Putamen (tissue), 1 donor: ENCODE data around the gene AFF3.

Source experiments
- DNase-seq: peaks from one replicate; pipeline ENCODE4 v3.0.0-alpha.2; 2016; ENCODE audit warnings: low spot score

Gene AFF3

DNA sequence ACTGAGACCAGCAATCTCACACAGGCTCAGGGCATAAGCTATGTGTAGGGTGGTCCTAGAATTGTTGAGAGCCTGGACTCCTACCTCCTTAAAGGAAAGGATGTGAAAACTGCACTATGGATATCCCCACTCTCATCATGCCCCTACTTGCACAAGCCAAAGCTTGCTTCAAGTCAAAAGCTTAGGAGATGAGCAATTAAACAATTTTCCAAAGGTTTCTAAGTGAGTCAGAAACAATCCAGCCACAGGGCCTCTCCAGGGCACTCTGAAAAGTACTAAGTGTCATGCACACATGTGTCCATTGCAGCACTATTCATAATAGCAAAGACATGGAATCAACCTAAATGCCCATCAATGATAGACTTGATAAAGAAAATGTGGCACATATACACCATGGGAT, 215.4 kb downstream of the AFF3 start:
- DNase-seq: no peak

DNA sequence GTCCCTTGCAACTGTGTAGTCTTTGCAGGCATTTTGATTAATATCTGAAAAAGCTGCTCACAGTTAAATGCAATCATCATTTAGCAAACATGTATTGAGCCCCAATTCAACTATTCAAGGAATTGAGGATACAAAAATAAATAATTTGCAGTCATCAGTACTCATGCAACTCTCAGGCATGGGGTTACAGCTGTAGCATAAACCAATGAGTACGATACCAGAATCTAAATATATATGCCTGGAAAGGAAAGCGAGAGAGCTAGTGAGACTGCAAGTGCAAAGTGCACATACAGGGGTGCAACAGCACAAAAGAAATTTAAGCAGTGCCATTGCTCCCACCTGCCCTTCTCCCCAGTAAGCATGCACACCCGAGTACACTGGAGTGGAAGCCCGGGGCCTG, 216.4 kb downstream of the AFF3 start:
- no peak for DNase-seq

DNA sequence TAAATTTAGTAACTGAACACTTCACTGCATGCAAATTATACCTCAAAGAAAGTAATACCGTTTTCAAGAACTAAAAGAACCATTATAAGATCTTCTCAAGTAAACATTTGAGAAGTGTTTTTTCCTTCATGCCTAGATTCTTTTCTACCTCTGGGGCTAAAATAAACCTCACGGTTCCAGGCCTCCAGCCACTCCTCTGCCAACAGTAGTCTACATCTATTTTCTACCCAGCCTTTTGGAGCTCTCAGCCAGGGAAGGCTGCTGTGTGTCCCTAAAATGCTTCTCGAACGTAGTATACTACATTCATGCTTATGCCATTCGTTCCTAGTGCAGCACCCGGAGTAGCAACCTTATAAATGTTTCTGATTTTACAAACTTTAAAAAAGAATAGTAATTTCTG, 219.7 kb downstream of the AFF3 start:
- no peak for DNase-seq

DNA sequence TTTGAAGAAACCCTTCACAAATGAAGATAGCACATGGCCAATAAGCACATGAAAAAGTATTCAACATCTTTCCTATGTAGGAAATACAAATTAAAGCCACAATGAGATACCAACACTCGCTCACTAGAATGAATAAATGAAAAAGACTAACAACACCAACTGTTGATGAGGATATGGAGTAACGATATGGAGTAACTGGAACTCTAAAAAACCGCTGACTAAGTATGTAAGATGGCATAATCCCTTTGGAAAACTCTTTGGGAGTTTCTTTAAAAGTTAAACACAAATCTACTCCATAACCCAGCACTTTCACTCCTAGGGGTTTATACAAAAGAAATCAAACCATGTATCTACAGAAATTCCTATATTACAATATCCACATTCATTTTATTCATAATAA, 220.5 kb downstream of the AFF3 start:
- DNase-seq: no peak

DNA sequence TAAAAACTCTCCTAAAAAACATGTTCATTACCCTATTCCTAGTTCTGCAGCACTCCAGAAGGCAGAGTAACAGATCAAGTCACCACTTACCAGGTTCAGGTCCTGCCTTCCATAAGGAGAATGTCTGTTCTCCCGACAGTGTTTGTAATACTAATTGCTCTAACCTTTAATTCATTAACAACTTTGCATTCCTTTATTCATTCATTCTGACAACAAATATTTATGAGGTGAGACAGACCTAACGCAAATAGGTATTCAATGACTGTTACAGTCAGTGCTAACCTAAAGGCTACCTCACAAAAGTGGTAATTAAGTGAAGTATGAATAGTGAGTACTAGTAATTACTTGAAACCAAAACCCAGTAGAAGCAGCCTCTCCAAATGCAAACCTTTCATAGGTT, 224.0 kb downstream of the AFF3 start:
- DNase-seq: no peak

DNA sequence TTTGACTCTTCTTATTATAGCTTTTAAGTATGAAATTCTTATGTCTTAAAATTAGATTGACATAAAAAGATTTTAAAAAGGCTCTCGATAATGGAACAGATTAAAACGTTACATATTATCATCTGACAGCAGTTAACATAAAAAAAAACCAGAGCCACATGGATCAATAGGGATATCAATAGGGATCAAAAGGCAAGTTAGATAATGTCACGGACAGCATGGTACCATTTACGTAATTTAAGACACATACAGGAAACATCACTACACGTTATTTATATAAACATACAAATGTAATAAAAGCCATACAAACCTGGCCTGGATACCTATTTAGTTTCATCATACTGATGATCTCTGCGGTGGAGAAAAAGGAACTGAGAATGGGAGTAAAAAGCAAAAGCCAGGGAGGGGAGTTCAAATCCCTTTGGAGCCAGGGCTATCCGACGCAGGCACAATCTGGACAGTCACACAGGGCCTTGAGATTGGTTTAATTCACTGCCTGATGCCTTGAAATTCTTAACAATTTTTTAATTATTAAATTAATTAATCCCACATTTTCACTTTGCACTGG, 227.2 kb downstream of the AFF3 start:
- DNase-seq: no peak

DNA sequence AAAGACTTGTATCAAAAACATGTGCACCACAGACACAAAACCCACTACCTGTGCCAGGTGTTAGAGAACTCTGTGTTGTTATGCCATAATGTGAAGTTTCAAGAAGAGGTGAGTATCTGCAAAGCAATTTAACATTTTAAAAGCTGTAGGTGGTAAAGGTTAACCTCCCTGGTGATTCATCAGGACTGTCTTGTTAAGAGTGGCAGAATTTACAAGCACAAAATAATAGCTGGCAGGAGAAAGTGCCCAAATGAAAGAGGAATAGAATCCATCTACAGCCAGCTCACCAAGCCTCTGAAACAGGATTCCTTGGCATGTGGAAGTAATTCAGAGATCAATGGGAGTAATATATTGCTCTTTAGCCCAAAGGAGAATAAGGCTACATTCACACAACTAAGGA, 230.7 kb downstream of the AFF3 start:
- DNase-seq: no peak

DNA sequence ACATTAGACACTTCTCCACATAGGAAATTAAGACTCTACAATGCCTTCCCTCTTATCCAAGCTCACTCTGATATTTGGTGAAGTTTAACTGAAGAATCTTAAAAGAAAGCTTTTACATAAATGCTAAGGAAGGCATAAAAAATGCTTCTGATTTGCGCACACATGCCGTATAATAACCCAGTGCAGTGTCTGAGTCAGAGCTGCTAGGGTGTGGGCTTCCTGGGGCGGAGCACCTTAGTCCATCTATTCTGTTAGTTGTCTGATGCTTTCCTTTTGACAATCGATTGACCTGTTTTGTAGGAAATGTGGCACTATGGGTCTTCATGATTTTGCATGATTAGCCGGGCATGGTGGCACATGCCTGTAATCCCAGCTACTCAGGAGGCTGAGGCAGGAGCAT, 231.5 kb downstream of the AFF3 start:
- DNase-seq: no peak

DNA sequence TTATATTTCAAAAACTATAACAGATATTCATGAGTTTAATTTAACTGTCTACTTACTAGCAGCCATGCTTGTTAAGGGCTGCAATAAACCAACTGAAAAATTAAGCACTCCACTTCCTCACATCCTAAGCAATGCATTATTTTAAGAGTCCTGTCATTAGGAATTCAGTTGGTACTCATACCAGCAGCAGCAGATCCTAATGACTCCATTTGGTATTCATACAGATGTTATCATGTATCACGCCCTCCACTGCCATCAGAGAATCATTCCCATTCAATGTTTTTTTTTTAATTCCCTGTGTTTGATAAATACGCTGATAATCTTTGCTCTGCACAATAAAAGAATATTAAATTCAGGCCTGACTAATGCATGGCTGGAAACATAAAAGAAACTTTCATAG, 236.8 kb downstream of the AFF3 start:
- no peak for DNase-seq

DNA sequence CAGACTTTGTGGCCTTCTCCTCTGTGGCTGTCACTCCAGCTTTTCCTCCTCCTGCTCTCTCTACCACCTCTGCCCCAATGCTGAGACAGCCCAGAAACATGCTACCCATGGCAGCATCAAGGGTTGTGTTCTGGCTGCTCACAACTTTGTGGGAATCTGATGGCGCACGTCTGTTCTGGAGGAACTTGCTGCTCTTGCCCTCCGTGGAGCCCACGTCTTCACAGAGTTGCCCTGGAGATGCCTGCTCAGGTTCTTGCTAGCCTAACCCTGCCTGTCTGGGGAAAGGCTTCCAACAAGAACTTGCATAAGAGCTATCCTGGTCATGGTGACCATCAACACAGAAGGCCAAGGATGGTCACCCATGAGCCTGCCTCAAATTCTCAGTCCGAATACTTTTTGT, 237.4 kb downstream of the AFF3 start:
- no peak for DNase-seq

DNA sequence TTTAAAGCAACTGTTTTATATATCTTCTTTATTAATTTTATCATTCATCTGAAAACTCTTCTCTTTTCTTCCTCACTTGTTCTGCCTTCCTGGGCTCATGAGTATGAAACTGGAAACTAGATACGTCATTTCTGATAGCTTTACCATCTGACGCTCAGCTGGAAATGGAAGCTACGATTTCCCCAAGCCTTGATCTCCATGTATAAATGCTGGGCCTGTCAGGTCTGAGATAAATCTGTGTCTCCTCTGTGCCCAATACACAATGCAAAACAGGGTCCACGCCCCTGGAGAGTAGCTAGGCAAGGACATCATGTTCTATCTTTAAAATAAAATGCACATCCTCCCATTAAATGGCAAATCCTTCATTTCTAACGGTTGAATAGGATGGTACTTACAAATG, 238.4 kb downstream of the AFF3 start:
- DNase-seq: no peak

DNA sequence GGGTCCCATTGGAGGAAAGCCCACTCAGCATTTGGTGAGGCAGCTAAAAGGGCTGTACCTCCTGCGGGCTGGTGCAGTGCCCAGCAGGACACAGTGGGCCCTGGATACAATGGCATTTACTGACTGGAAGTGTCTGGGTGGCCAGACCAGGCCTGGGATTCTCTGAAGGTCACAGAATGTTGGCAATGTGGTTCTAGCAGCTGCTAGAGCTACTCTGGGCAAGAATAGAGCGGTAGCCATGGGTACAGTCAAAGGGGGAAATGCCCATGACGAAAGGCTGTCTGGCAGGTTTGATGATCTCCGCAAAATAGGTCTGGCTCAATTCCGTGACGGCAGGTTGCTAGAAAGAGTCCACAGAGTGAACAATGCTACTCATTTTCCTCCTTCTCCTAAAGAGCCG, 241.8 kb downstream of the AFF3 start:
- no peak for DNase-seq

DNA sequence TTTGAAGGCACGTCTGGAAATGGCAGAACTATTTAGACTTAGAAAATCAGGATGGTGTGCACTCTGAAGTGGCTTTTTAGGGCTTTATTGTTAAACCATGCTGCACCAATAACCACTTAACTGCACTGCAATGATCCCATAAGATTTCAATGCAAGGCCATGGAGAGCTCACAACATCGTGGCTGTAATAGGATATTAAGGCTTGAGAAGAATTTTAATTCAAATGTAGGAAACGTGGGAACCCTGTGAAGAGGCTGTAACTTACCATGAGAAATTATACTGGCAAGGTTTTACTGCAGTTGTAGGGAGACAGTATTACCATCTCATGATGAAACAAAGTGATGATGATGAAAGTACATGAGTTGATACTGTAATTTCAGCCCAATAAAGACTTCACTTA, 242.5 kb downstream of the AFF3 start:
- DNase-seq: no peak

DNA sequence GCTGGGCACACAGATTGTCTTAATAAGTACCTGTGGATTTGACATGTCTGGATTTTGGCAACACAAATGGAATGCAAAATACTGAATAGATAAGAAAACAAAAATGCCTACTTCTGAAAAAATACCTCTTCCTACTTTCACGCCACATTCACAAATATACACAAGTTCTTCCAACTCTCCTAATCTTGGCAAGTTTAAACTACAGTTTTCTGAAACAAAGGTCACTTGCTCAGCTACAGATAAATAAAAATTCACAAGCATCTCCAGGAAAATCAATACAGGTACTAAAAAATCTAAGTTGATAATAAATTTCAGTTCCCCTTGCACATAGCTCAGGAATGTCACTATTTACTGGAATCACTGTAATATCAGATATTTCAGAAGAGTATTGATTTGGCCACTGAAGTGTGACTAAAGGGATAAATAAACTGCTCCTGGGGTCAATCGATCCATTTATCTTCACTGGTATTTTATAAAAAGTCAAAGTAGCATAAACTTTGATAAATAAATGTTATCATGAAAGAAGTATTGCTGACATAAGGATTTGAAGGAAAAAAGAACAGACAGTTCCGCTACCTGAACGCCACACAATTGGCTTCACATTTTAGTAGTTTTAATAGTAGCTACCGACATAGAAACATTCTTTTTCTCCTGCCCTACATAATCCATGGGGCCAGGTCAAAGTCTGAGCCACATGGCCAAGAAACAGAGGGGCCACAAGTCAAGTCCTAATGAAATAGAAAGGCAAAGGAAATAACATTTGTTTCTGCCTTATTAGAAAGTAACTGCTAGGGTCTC, 243.1 kb downstream of the AFF3 start:
- DNase-seq: no peak

DNA sequence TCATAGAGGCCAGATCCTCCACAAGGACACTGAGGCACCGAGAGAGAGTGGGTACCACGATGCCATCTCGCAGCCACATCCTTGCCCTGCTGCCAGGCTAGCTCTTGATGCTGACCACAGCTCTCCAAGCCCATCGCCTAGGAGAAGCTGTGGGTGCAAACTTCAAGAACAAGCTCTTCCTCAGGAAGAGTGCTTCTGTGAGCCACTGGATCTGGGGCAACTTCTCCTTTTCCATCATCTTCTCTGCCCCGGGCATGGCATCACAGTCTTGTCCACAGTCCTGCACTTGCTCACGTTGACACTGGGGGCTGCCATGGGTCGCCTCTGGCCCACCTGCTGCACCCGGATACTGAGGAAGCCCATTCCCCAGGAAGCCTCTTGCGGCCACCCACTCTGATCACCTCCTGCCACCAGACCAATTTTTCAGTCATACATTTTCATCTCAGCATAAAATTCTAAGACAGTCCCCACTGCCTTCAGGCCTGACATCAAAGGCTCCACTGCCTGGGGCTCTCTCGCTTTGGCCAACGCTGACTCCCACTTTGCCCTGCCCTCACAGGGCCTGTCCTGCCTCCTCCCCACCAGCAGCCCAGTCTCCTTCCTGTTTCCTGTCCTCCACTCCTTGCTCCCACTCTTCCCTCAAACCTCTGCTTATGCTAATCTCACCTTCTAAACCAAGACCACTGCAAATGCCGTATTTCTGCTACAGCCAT, 243.9 kb downstream of the AFF3 start:
- DNase-seq: no peak

DNA sequence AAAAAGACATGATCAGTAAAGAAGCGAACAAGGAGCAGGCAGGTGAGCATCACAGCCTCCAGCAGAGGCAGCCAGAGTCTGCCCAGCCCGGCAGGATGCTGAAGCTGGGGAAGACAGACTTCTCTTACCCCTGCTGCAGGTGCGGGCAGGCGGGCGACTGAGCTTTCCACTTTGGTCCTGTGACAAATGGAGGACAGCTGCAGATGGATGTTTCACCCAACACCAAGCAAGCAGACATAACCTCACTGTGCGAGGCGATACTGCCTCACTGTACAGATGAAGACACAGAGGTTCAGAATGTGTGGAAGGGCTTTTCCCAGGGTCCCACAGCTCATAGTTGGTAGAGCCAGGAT, 251.0 kb downstream of the AFF3 start:
- DNase-seq: no peak

DNA sequence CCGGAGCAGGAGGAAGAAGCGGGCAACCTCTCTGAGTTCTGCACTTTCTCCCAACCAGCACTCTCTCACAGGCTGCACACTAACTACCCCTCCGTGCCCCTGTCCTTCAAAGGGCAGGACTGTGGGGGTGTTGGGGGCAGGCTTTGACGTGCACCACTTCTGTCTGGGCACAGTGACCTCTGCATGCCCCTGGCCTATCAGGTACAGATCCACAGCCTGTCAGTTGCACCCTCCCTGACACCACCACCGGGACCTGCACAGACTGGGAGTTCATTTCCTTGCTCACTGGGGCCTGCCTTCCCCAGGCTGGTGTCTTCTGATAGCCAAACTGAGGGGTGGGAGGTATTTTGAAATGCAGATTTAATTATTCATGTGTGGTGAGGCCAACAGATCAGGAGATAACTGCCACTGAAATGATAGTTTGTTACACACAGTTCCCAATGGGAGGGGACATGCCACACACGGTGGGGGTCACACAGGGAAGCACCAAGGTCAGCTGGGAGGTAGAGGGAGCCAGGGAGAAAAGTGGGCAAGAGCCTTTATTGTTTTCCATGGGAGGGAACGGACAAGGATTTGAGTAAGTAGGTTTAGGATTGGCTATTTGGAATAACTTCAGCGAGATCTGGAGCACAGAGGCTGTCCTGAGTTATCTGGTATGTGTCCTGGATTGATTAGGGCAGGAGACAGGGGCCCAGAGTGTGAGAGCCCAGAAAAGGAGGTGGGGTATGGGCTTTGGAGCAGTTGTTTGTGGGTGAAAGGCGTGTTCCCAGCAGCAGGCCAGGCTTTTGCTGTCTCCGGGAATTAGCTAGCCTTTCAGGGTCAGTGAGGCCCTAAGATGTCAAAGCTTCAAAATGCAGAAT, 251.6 kb downstream of the AFF3 start:
- no peak for DNase-seq

DNA sequence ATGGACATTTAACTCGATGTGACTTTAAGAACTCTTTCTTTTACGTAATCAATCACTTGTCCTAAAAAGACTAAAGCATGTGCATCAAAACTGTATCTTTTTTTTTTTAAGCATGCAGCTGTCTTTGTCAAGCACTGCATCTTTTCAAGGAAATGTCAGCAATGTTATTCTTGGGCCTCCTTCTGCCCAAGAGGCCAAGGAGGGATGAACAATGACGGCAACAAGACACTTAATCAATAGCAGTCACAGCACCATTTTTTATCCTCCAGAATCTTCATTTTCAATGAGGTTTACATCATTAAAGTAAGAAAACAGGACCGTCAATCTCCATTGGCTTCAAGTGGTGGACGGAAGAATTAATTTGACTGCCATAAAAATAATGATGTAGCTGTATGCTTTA, 253.8 kb downstream of the AFF3 start:
- DNase-seq: no peak

DNA sequence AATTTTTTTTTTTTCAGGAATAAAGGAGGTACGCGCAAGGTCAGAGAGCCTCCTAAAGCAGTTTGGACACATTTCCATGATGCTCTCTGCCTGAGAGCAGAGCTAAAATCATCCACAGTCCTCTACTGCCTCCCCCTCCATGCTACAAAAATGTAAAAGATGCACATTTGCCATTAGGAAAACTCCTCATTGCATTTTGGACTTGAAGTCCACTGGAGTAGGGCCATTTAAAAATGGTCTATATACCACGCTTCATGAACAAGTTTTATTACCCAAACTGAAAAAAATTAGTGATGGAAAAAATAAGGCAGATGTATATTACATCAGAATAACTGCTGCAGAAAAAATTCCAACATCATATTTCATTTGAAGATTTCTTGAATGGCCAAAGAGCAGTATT, 256.0 kb downstream of the AFF3 start:
- no peak for DNase-seq

DNA sequence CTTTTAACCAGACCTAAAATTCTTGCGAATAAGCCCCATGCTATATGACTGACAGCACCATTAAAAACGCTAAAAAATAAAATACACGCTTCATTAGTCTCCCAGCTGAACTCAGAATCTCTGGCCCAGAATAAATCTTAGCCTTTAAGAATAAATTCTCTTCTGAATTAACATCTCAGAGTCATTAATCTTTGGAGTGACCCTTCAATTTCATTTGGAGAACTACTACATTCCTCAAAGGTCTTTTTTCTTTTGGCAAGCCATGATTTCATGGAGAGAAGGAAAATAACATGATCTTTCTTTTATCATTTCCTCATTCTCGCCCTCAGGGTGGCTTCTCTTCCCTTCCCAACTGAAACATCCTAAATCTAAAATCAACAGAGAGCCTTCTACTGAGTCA, 259.0 kb downstream of the AFF3 start:
- DNase-seq: no peak

DNA sequence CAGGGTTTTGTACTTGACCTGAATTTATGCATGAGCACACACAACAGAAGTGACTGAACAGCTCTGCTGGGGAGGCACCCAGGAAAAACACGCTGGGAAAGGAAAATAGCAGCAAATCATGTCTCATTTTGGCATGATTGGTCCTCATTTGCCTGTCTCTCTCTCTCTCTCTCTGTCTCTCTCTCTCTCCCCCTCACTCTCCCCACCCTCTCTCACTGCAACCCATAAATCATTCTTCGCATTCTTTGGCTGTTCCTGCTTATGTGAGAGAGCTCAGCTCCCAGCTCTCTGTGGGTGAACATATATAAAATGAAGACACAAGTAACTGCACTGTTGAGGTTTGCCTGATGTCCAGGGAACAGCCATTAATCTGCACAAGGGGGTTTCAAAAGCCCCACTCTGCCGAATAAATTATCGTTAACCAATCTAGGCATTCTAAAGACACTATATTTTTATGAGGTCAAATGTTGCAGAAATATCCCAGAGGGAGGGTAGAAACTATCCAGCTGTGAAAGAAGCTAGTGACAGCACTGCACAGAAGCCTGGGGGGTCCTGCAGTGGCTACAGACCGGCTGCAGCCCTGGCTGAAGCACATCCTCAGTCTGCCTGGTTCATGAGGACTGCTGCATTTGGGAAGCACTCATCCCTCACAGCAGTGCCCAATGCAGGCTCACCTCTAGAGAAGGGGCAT, 260.3 kb downstream of the AFF3 start:
- DNase-seq: peak; percentile 78

DNA sequence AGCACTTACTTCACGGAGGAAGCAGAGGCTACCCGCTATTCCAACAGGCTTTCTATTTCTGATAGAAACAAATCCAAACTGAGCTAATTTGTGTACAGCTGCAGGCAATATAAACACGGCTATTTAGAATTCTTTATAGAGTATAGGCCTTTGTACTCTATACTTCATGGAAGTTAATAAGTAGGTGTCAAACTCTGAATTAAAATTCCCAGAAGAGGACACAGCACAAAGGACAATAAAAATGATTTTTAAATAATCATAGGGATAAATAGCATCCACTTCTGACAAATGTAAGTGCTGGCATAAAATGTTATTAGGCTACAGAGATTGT, 261.5 kb downstream of the AFF3 start:
- DNase-seq: no peak
